Spleen (tissue), 11 donors: ENCODE measurements around the gene HMGN1. TPM values are rescaled to one million over a fixed set of nuclear protein-coding genes. Genes with fewer than 3 reads are reported as not detected.

ENCODE experiments used
- DNase-seq: peaks from one replicate; pipeline ENCODE4 v3.0.0-alpha.2; 2020
- H3K27ac ChIP-seq, 8 donors: fragments of 200-600 bp; sonication (generic) in 7 of 8; 1 replicate in 4 of 8; 2 replicates in 4 of 8; pipeline versions ENCODE4 v1.5.0 to v1.8.0; 2016 to 2021; ENCODE audit warnings: inconsistent platforms in 4 of 8, mild to moderate bottlenecking in 4 of 8, moderate library complexity in 1 of 8
- H3K27me3 ChIP-seq, 7 donors: fragments of 200-600 bp; sonication (generic) in 6 of 7; replicated peaks in 1 of 7; 1 replicate in 4 of 7; 2 replicates in 3 of 7; pipeline versions ENCODE4 v1.5.0 to v1.8.0; 2016 to 2021; ENCODE audit warnings: inconsistent platforms in 3 of 7, mild to moderate bottlenecking in 1 of 7
- H3K36me3 ChIP-seq, 6 donors: fragments of 200-600 bp; sonication (generic) in 5 of 6; 1 replicate in 4 of 6; 2 replicates in 2 of 6; pipeline versions ENCODE4 v1.5.0 to v1.8.0; 2016 to 2021; ENCODE audit warnings: inconsistent platforms in 2 of 6
- H3K4me1 ChIP-seq, 6 donors: fragments of 200-600 bp; sonication (generic) in 5 of 6; 1 replicate in 3 of 6; 2 replicates in 3 of 6; pipeline versions ENCODE4 v1.5.0 to v1.8.0; 2016 to 2021; ENCODE audit warnings: inconsistent platforms in 3 of 6
- H3K4me3 ChIP-seq, 8 donors: fragments of 200-600 bp; sonication (generic) in 7 of 8; 1 replicate in 4 of 8; 2 replicates in 4 of 8; pipeline versions ENCODE4 v1.5.0 to v1.8.0; 2016 to 2021; ENCODE audit warnings: inconsistent platforms in 4 of 8, mild to moderate bottlenecking in 4 of 8, moderate library complexity in 2 of 8
- H3K9me3 ChIP-seq, 8 donors: fragments of 200-600 bp; sonication (generic) in 7 of 8; 1 replicate in 4 of 8; 2 replicates in 4 of 8; pipeline versions ENCODE4 v1.5.0 to v1.8.0; 2016 to 2021; ENCODE audit warnings: inconsistent platforms in 4 of 8
- CTCF ChIP-seq, 11 experiments: fragments of 200-600 bp in 7 of 11; fragments of 450-650 bp in 4 of 11; sonication (generic) in 4 of 11; IDR thresholded peaks in 8 of 11; conservative IDR thresholded peaks in 3 of 11; 1 replicate in 7 of 11; 2 replicates in 4 of 11; pipeline versions ENCODE4 v1.4.0 to v1.8.0; 2016 to 2021; ENCODE audit warnings: antibody characterized with exemption in 11 of 11, inconsistent platforms in 4 of 11, mild to moderate bottlenecking in 1 of 11
- POLR2A ChIP-seq, 3 donors: fragments of 450-650 bp; IDR thresholded peaks; one replicate each; pipeline ENCODE4 v1.5.1; 2017; ENCODE audit warnings: antibody characterized with exemption in 3 of 3, mild to moderate bottlenecking in 1 of 3
- POLR2AphosphoS5 ChIP-seq, 3 donors: sonication (generic); formaldehyde crosslinking; IDR thresholded peaks; one replicate each; pipeline ENCODE4 v1.5.1; 2017; ENCODE audit warnings: antibody characterized with exemption in 3 of 3
- WGBS, 5 donors: extraction: QIAGEN DNeasy Blood & Tissue Kit in 3 of 5; methylation state at CpG; one replicate each; pipeline versions ENCODE4 v1.1.5 to v1.1.7; 2013 to 2018; 5-methylcytosine and 5-hydroxymethylcytosine counted together
- intact Hi-C: fragments of 100-400 bp; cut with DNase I; formaldehyde crosslinking; loops from one replicate; pipeline ENCODE4 v1.15.0; 2023; ENCODE audit warnings: low total_unique reads
- polyA plus RNA-seq, 3 donors: library from polyadenylated mRNA; stranded (reverse); fragments of 200-250 nt; gene quantifications; one replicate each; pipeline ENCODE4 v1.2.1, GENCODE V29; 2013
- total RNA-seq, 7 donors: library from RNA; depleted of rRNA in 3 of 7; stranded (reverse); fragments of >200 nt in 3 of 7; fragmentation: NEBNext Ultra II Directional in 4 of 7; extraction: Animal tissue kit (Norgen Biotek cat#: 25700) in 4 of 7; gene quantifications; one replicate each; pipeline versions ENCODE4 v1.1.0 to v1.2.1, GENCODE V29; 2016 to 2021
- donor health status: healthy with polysubstance abuse.
- donor health status: DM: no; HTN: no; CAD: no; lungs with moderate emphysema.
- donor health status: DM: no; HTN: no; CAD: no.
- donor health status: Bipolar disorder and iron deficiency.
- donor health status: healthy.
- donor health status: DM: no; HTN: no; CAD: no.
- donor health status: DM: yes; HTN: yes; CAD: no.

HMGN1 gene
- total and polyA plus RNA-seq, 10 donors: 101 to 276 (median 172) TPM

GRCh38 chr21:39327727-39328126, 21.2 kb downstream of the HMGN1 start:
- Histone ChIP-seq H3K27ac (no peak overlapping the region), H3K4me3 (no peak overlapping the region), H3K4me1 (no peaks in the 10 kb centered on the region), H3K27me3 (no peaks in the 10 kb centered on the region), H3K36me3 (no peaks in the 10 kb centered on the region), H3K9me3 (no peaks in the 10 kb centered on the region)
- 95 to 98% (median 96%) methylated on average over 7 of the region's 7 CpGs for WGBS, 5 donors
- intact Hi-C loops: no loop called here
- DNase-seq: no peak
- TF ChIP-seq POLR2A (IDR thresholded peaks at IDR 0.05): no peak

GRCh38 chr21:39326607-39327307, 22.1 kb downstream of the HMGN1 start:
- intact Hi-C loops: no loop called here

GRCh38 chr21:39325458-39325857, 23.4 kb downstream of the HMGN1 start:
- no peaks in the 10 kb centered on the region for H3K4me1 ChIP-seq
- TF ChIP-seq POLR2AphosphoS5 (IDR thresholded peaks at IDR 0.05) (no peak), CTCF (IDR thresholded peaks at IDR 0.05 in 8 of 11, conservative IDR thresholded peaks at IDR 0.05 in 3 of 11) (no peak), POLR2A (IDR thresholded peaks at IDR 0.05) (no peak)
- H3K27me3 ChIP-seq: no peaks in the 10 kb centered on the region
- no peak overlapping the region for H3K4me3 ChIP-seq
- H3K27ac ChIP-seq: no peak overlapping the region
- H3K9me3 ChIP-seq: no peaks in the 10 kb centered on the region
- intact Hi-C loops: no loop called here
- WGBS, 5 donors: 94 to 97% (median 94%) methylated on average over 4 of the region's 4 CpGs
- no peaks in the 10 kb centered on the region for H3K36me3 ChIP-seq
- DNase-seq: no peak

More at GRCh38 chr21:39326607-39327307, 22.1 kb downstream of the HMGN1 start:
- Histone ChIP-seq H3K27ac (no peak overlapping the region), H3K36me3 (no peaks in the 10 kb centered on the region), H3K27me3 (no peaks in the 10 kb centered on the region), H3K9me3 (no peaks in the 10 kb centered on the region), H3K4me1 (no peaks in the 10 kb centered on the region), H3K4me3 (no peak overlapping the region)
- DNase-seq: no peak
- WGBS, 5 donors: 83 to 94% (median 93%) methylated on average over 6 to 7 of the region's 7 CpGs
- TF ChIP-seq POLR2A (IDR thresholded peaks at IDR 0.05) (no peak), CTCF (IDR thresholded peaks at IDR 0.05 in 8 of 11, conservative IDR thresholded peaks at IDR 0.05 in 3 of 11) (no peak), POLR2AphosphoS5 (IDR thresholded peaks at IDR 0.05) (no peak)

DNA sequence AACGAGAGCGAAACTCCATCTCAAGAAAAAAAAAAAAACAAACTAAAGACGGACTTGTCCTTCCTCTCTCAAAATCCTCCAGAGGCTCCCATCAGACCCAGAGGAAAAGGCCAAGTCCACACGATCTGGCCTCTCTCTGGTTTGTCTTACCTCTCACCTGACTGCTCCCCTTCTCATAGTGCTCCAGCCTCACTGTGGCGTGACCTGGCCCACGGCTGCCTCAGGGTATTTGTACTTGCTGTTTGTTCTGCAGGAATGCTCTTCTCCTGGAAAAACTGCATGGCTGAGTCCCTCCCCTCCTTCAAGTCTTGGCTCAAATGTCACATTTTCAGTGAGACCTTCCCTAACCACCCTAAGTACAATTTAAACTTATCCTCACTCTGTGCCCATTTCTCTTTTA, 27.5 kb downstream of the HMGN1 start:
- intact Hi-C loops: no loop called here
- Histone ChIP-seq H3K4me3 (no peak overlapping the region), H3K4me1 (peaks cover 0 to 17% (median 0%) of the 10 kb centered on the region in 6 donors), H3K9me3 (no peaks in the 10 kb centered on the region), H3K27me3 (no peaks in the 10 kb centered on the region), H3K27ac (no peak overlapping the region), H3K36me3 (no peaks in the 10 kb centered on the region)
- DNase-seq: no peak
- WGBS, 5 donors: 85 to 90% (median 87%) methylated on average over 6 of the region's 6 CpGs
- TF ChIP-seq POLR2AphosphoS5 (IDR thresholded peaks at IDR 0.05): no peak
- no peak for TF ChIP-seq POLR2A (IDR thresholded peaks at IDR 0.05)
- no peak for TF ChIP-seq CTCF (IDR thresholded peaks at IDR 0.05 in 8 of 11, conservative IDR thresholded peaks at IDR 0.05 in 3 of 11)
